GM19351 (cell line): ENCODE data around the gene INPP5B.
"Not testable (repeated sequence)": the region's sequence is repeated elsewhere in the genome, so short reads cannot be mapped to it uniquely, and the experiment has no call there.

Experiments
- ATAC-seq: cut with Tn5 transposase; IDR thresholded peaks from one replicate; pipeline ENCODE4 v1.9.1; 2021; ENCODE audit warnings: mild to moderate bottlenecking, moderate library complexity; ENCODE audit not compliant: unreplicated experiment

Gene INPP5B

GRCh38 chr1:37915476-37916093, 31.3 kb downstream of the INPP5B start:
- no peak for ATAC-seq

GRCh38 chr1:37914719-37915475, 32.0 kb downstream of the INPP5B start:
- no peak for ATAC-seq

- not testable (repeated sequence) for ATAC-seq
Observed at GRCh38 chr1:37911478-37911877, 35.4 kb downstream of the INPP5B start.

- not testable (repeated sequence) for ATAC-seq
Observed at GRCh38 chr1:37910886-37911285, 36.0 kb downstream of the INPP5B start.

GRCh38 chr1:37908531-37908930, 38.3 kb downstream of the INPP5B start:
- not testable (repeated sequence) for ATAC-seq

GRCh38 chr1:37907416-37908125, 39.3 kb downstream of the INPP5B start:
- ATAC-seq = not testable (repeated sequence)

- ATAC-seq = not testable (repeated sequence)
Observed at GRCh38 chr1:37906591-37906990, 40.3 kb downstream of the INPP5B start.

GRCh38 chr1:37905727-37906126, 41.1 kb downstream of the INPP5B start:
- no peak for ATAC-seq

- not testable (repeated sequence) for ATAC-seq
Observed at GRCh38 chr1:37903921-37904320, 42.9 kb downstream of the INPP5B start.

- ATAC-seq = no peak
Observed at GRCh38 chr1:37902983-37903382, 43.9 kb downstream of the INPP5B start.

GRCh38 chr1:37901893-37902225, 45.0 kb downstream of the INPP5B start:
- ATAC-seq = no peak

- ATAC-seq = no peak
Observed at GRCh38 chr1:37901191-37901892, 45.5 kb downstream of the INPP5B start.

- not testable (repeated sequence) for ATAC-seq
Observed at GRCh38 chr1:37897563-37897962, 49.3 kb downstream of the INPP5B start.

- no peak for ATAC-seq
Observed at GRCh38 chr1:37893673-37894072, 53.2 kb downstream of the INPP5B start.

GRCh38 chr1:37892151-37893047, 54.5 kb downstream of the INPP5B start:
- ATAC-seq = no peak

- no peak for ATAC-seq
Observed at GRCh38 chr1:37890378-37891014, 56.4 kb downstream of the INPP5B start.

- no peak for ATAC-seq
Observed at GRCh38 chr1:37888022-37888700, 58.7 kb downstream of the INPP5B start.

- ATAC-seq = no peak
Observed at GRCh38 chr1:37884145-37884544, 62.7 kb downstream of the INPP5B start.

GRCh38 chr1:37883671-37884070, 63.2 kb downstream of the INPP5B start:
- ATAC-seq = no peak
